ENCODE data around the gene SESN3. TPM values are rescaled to one million over a fixed set of nuclear protein-coding genes. Genes with fewer than 3 reads are reported as not detected.

SESN3 gene
- total RNA-seq, 1 donor from 2014 or later: 84.8 TPM

DNA sequence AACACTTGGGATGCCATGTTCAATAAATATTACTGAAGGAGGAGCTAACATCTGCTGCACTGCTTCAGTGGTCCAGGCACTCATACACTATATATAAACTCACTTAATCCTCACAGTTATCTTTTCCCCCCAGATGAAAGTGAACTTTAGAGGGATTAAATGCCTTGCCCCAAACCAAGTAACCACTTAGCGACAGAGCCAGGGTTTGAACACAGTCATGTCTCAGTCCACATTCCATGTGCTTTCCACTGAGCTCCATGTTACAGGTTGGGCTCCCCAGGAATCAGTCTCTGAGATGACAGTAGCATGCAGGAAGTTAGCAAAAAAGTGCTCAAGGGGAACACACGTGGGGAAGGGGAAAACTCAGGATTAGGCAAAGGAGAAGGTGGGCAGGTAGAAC is 82.1 kb downstream of the SESN3 start:
- no peak for DNase-seq (ENCODE audit: extremely low spot score, unreplicated experiment)
- H3K4me3 Mint-ChIP-seq (ENCODE audit: unreplicated experiment): no peak overlapping the region
- H3K9me3 Mint-ChIP-seq (ENCODE audit: unreplicated experiment): peaks cover 3% of the 10 kb centered on the region
- H3K27ac Mint-ChIP-seq (ENCODE audit: unreplicated experiment): peak overlapping the region; percentile 86
- H3K36me3 Mint-ChIP-seq (ENCODE audit: unreplicated experiment): peaks cover 3% of the 10 kb centered on the region
- TF ChIP-seq, protein P1, sequence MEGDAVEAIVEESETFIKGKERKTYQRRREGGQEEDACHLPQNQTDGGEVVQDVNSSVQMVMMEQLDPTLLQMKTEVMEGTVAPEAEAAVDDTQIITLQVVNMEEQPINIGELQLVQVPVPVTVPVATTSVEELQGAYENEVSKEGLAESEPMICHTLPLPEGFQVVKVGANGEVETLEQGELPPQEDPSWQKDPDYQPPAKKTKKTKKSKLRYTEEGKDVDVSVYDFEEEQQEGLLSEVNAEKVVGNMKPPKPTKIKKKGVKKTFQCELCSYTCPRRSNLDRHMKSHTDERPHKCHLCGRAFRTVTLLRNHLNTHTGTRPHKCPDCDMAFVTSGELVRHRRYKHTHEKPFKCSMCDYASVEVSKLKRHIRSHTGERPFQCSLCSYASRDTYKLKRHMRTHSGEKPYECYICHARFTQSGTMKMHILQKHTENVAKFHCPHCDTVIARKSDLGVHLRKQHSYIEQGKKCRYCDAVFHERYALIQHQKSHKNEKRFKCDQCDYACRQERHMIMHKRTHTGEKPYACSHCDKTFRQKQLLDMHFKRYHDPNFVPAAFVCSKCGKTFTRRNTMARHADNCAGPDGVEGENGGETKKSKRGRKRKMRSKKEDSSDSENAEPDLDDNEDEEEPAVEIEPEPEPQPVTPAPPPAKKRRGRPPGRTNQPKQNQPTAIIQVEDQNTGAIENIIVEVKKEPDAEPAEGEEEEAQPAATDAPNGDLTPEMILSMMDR (IDR thresholded peaks at IDR 0.05): no peak
- H3K4me1 Mint-ChIP-seq (ENCODE audit: unreplicated experiment): peaks cover 56% of the 10 kb centered on the region
- no peaks in the 10 kb centered on the region for H3K27me3 Mint-ChIP-seq (ENCODE audit: unreplicated experiment)

GRCh38 chr11:95148406-95148805 is 82.6 kb downstream of the SESN3 start:
- Mint-ChIP-seq H3K27ac (ENCODE audit: unreplicated experiment) (peak overlapping the region; percentile 86), H3K36me3 (ENCODE audit: unreplicated experiment) (peaks cover 3% of the 10 kb centered on the region), H3K4me3 (ENCODE audit: unreplicated experiment) (no peak overlapping the region), H3K27me3 (ENCODE audit: unreplicated experiment) (no peaks in the 10 kb centered on the region), H3K4me1 (ENCODE audit: unreplicated experiment) (peaks cover 57% of the 10 kb centered on the region), H3K9me3 (ENCODE audit: unreplicated experiment) (peaks cover 3% of the 10 kb centered on the region)
- TF ChIP-seq, protein P1 (IDR thresholded peaks at IDR 0.05): no peak
- DNase-seq (ENCODE audit: extremely low spot score, unreplicated experiment): no peak

GRCh38 chr11:95147364-95147905 is 83.6 kb downstream of the SESN3 start:
- no peak overlapping the region for H3K4me3 Mint-ChIP-seq (ENCODE audit: unreplicated experiment)
- peaks cover 57% of the 10 kb centered on the region for H3K4me1 Mint-ChIP-seq (ENCODE audit: unreplicated experiment)
- H3K27ac Mint-ChIP-seq (ENCODE audit: unreplicated experiment): peak overlapping the region; percentile 86
- no peaks in the 10 kb centered on the region for H3K27me3 Mint-ChIP-seq (ENCODE audit: unreplicated experiment)
- H3K36me3 Mint-ChIP-seq (ENCODE audit: unreplicated experiment): peaks cover 3% of the 10 kb centered on the region
- peaks cover 7% of the 10 kb centered on the region for H3K9me3 Mint-ChIP-seq (ENCODE audit: unreplicated experiment)
- TF ChIP-seq, protein P1 (IDR thresholded peaks at IDR 0.05): no peak
- DNase-seq (ENCODE audit: extremely low spot score, unreplicated experiment): no peak

DNA sequence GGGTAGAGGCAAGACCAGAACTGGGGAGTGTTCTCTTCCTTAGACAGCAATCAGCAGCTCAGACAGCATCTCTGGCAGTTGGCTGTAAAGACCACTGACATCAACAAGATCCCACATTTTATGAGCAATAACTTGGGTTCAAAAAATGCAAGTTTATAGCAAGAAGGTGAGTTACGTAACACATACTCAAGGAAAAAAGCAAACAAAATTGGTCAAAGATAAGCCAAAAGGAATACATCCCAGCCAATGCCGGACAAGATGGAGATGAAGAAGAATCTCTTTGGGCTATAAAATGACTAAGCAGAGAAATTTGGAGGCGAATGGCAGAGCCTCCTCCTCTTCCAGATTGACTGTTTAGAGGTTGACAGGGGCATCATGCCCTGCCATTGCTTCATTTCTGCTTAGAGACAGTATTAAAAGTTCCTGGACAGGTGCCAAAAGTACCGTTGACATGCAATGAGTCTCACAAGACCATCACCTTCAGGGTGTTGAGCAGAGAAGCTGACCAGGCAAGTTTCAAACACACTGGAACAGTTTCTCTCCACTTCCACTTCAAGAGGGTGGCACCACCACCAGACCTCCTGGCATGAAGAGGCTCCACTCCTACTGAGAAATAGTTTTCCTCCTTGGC is 85.5 kb downstream of the SESN3 start:
- Mint-ChIP-seq H3K27me3 (ENCODE audit: unreplicated experiment) (no peaks in the 10 kb centered on the region), H3K4me1 (ENCODE audit: unreplicated experiment) (peaks cover 44% of the 10 kb centered on the region), H3K9me3 (ENCODE audit: unreplicated experiment) (peaks cover 7% of the 10 kb centered on the region), H3K4me3 (ENCODE audit: unreplicated experiment) (no peak overlapping the region), H3K27ac (ENCODE audit: unreplicated experiment) (no peak overlapping the region), H3K36me3 (ENCODE audit: unreplicated experiment) (peaks cover 3% of the 10 kb centered on the region)
- TF ChIP-seq, protein P1 (IDR thresholded peaks at IDR 0.05): no peak
- no peak for DNase-seq (ENCODE audit: extremely low spot score, unreplicated experiment)

DNA sequence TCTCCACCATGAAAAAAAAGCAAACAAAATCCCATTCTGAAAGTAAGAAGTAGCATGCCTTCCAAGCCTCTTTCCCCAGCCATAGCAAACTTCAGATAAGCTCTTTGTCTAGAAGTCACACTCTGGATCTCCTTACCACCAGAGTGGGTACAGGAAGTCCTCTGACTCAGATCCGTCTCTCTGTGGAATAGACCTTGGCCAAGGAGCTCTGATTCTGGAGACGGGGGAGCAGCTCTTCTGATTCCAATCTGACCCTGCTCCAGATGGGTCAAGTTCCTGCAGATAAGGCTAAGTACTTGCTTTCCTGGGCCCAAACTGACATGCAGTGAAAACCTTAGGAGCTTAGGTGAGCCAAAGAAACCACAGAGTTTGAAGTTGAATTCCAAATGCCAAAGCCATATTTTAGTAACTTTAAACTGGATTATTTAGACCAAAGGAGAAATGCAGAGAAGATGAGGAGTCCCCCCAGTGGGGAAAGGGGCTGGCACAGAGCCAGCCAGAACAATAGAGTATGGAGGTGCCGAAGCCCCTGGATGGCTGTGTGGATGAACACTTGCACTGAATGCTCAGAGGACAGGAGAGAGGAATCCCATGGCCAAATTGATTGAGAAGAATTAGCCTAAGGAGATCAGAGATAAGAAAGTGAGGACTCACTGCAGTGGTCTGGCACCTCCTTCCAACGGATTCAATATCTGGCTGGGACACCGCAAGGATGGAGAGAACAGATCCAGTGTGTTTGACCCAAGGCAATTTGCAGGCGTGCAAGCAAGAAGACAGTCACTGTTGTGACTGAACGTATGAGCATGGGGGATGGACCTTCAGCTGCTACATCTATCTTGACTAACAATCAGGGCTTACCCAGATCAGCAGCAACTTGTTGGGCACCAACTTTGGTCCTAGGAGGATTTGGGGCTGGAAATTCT is 86.4 kb downstream of the SESN3 start:
- Mint-ChIP-seq H3K4me3 (ENCODE audit: unreplicated experiment) (no peak overlapping the region), H3K9me3 (ENCODE audit: unreplicated experiment) (peaks cover 7% of the 10 kb centered on the region), H3K27me3 (ENCODE audit: unreplicated experiment) (no peaks in the 10 kb centered on the region), H3K27ac (ENCODE audit: unreplicated experiment) (no peak overlapping the region), H3K36me3 (ENCODE audit: unreplicated experiment) (peaks cover 3% of the 10 kb centered on the region), H3K4me1 (ENCODE audit: unreplicated experiment) (peaks cover 35% of the 10 kb centered on the region)
- DNase-seq (ENCODE audit: extremely low spot score, unreplicated experiment): no peak
- TF ChIP-seq, protein P1 (IDR thresholded peaks at IDR 0.05): no peak

All from osteocyte (in vitro differentiated cells).